ENCODE data around the gene TTC28. TPM values are rescaled to one million over a fixed set of nuclear protein-coding genes. Genes with fewer than 3 reads are reported as not detected.
"Not testable (repeated sequence)": the region's sequence is repeated elsewhere in the genome, so short reads cannot be mapped to it uniquely, and the experiment has no call there.

TTC28 gene
- total and polyA plus RNA-seq, 7 donors: 0.23 to 102 (median 46.1) TPM

- TF ChIP-seq EP300 (IDR thresholded peaks at IDR 0.05) (no peak), POLR2AphosphoS5 (IDR thresholded peaks at IDR 0.05) (no peak), CTCF (IDR thresholded peaks at IDR 0.05) (no peak), POLR2A (IDR thresholded peaks at IDR 0.05) (no peak)
- H3K4me3 ChIP-seq: no peak overlapping the region
- H3K4me1 ChIP-seq: peaks cover 0 to 32% (median 14%) of the 10 kb centered on the region in 4 donors
- WGBS, 2 donors: 70 to 87% methylated on average over 2 of the region's 2 CpGs
- DNase-seq: no peak
- no peak overlapping the region for H3K27ac ChIP-seq
- H3K36me3 ChIP-seq: no peaks in the 10 kb centered on the region
- intact Hi-C loops (cut with DNase I): no loop called here
- no peaks in the 10 kb centered on the region for H3K9me3 ChIP-seq
- H3K27me3 ChIP-seq: no peaks in the 10 kb centered on the region
Measured at GRCh38 chr22:28222571-28222970, 457.1 kb downstream of the TTC28 start.

GRCh38 chr22:28222052-28222451 is 457.6 kb downstream of the TTC28 start:
- peaks cover 0 to 32% (median 14%) of the 10 kb centered on the region in 4 donors for H3K4me1 ChIP-seq
- intact Hi-C loops (cut with DNase I): no loop called here
- no peaks in the 10 kb centered on the region for H3K27me3 ChIP-seq
- DNase-seq: no peak
- H3K36me3 ChIP-seq: no peaks in the 10 kb centered on the region
- no peak overlapping the region for H3K27ac ChIP-seq
- WGBS, 2 donors: 41 to 57% methylated on average over 3 of the region's 3 CpGs
- H3K4me3 ChIP-seq: no peak overlapping the region
- H3K9me3 ChIP-seq: no peaks in the 10 kb centered on the region
- no peak for TF ChIP-seq EP300 (IDR thresholded peaks at IDR 0.05)
- no peak for TF ChIP-seq CTCF (IDR thresholded peaks at IDR 0.05)
- TF ChIP-seq POLR2AphosphoS5 (IDR thresholded peaks at IDR 0.05): no peak
- no peak for TF ChIP-seq POLR2A (IDR thresholded peaks at IDR 0.05)

GRCh38 chr22:28220626-28221363 is 458.8 kb downstream of the TTC28 start:
- TF ChIP-seq POLR2AphosphoS5 (IDR thresholded peaks at IDR 0.05): no peak
- no peak for TF ChIP-seq CTCF (IDR thresholded peaks at IDR 0.05)
- no peak for TF ChIP-seq EP300 (IDR thresholded peaks at IDR 0.05)
- no peak for TF ChIP-seq POLR2A (IDR thresholded peaks at IDR 0.05)
- intact Hi-C loops (cut with DNase I): no loop called here
- H3K9me3 ChIP-seq: no peaks in the 10 kb centered on the region
- 63 to 82% methylated on average over 5 of the region's 5 CpGs for WGBS, 2 donors
- no peak overlapping the region for H3K4me3 ChIP-seq
- DNase-seq: no peak
- H3K27ac ChIP-seq: no peak overlapping the region
- no peaks in the 10 kb centered on the region for H3K36me3 ChIP-seq
- H3K4me1 ChIP-seq: peaks cover 0 to 32% (median 14%) of the 10 kb centered on the region in 4 donors
- H3K27me3 ChIP-seq: no peaks in the 10 kb centered on the region

GRCh38 chr22:28217277-28217676 is 462.4 kb downstream of the TTC28 start:
- Histone ChIP-seq H3K36me3 (no peaks in the 10 kb centered on the region), H3K4me1 (peaks cover 0 to 18% (median 6%) of the 10 kb centered on the region in 4 donors), H3K9me3 (no peaks in the 10 kb centered on the region), H3K27me3 (no peaks in the 10 kb centered on the region), H3K27ac (no peak overlapping the region), H3K4me3 (no peak overlapping the region)
- no peak for TF ChIP-seq CTCF (IDR thresholded peaks at IDR 0.05)
- no peak for TF ChIP-seq EP300 (IDR thresholded peaks at IDR 0.05)
- no peak for TF ChIP-seq POLR2AphosphoS5 (IDR thresholded peaks at IDR 0.05)
- no peak for TF ChIP-seq POLR2A (IDR thresholded peaks at IDR 0.05)
- DNase-seq: no peak
- intact Hi-C loops (cut with DNase I): no loop called here
- WGBS, 2 donors: 93 to 99% methylated on average over 1 of the region's 1 CpG

- H3K36me3 ChIP-seq; H3K27ac ChIP-seq; H3K4me1 ChIP-seq; H3K27me3 ChIP-seq; H3K4me3 ChIP-seq; DNase-seq; H3K9me3 ChIP-seq; intact Hi-C loops (cut with DNase I): not testable (repeated sequence)
- 91 to 94% methylated on average over 5 of the region's 5 CpGs for WGBS, 2 donors
Measured at GRCh38 chr22:28214750-28215149, 464.9 kb downstream of the TTC28 start.

GRCh38 chr22:28209457-28209856 is 470.2 kb downstream of the TTC28 start:
- peaks cover 0 to 14% (median 4%) of the 10 kb centered on the region in 4 donors for H3K4me1 ChIP-seq
- H3K9me3 ChIP-seq; H3K27ac ChIP-seq; H3K27me3 ChIP-seq; DNase-seq; H3K4me3 ChIP-seq; intact Hi-C loops (cut with DNase I); H3K36me3 ChIP-seq: not testable (repeated sequence)
- WGBS, 2 donors: 79 to 81% methylated on average over 6 of the region's 6 CpGs

Measured in sigmoid colon (tissue), 7 donors.